Transverse colon (tissue), 4 donors: ENCODE results near the gene TESK2. TPM values are rescaled to one million over a fixed set of nuclear protein-coding genes. Genes with fewer than 3 reads are reported as not detected.

Source experiments
- DNase-seq: peaks from one replicate; pipeline ENCODE4 v3.0.0-alpha.2; 2019
- H3K27ac ChIP-seq, 4 donors: fragments of 200-600 bp; sonication (generic); 2 replicates each; pipeline ENCODE4 v1.5.1; 2016 to 2018; ENCODE audit warnings: inconsistent platforms in 4 of 4
- H3K27me3 ChIP-seq: fragments of 200-600 bp; sonication (generic); 2 replicates; pipeline ENCODE4 v1.5.1; 2017; ENCODE audit warnings: inconsistent platforms
- H3K36me3 ChIP-seq, 4 donors: fragments of 200-600 bp; sonication (generic); 2 replicates each; pipeline ENCODE4 v1.5.1; 2017 to 2019; ENCODE audit warnings: inconsistent platforms in 4 of 4
- H3K4me1 ChIP-seq, 4 donors: fragments of 200-600 bp; sonication (generic); 2 replicates each; pipeline ENCODE4 v1.5.1; 2017 to 2020; ENCODE audit warnings: inconsistent platforms in 4 of 4
- H3K4me3 ChIP-seq, 4 donors: fragments of 200-600 bp; sonication (generic); 1 replicate in 1 of 4; 2 replicates in 3 of 4; pipeline versions ENCODE4 v1.5.1 to v1.6.1; 2017 to 2019; ENCODE audit warnings: inconsistent platforms in 4 of 4
- H3K9me3 ChIP-seq, 2 donors: fragments of 200-600 bp; sonication (generic); 2 replicates each; pipeline ENCODE4 v1.5.1; 2017 to 2019; ENCODE audit warnings: inconsistent platforms in 2 of 2
- EP300 ChIP-seq: sonication (generic); formaldehyde crosslinking; IDR thresholded peaks from one replicate; pipeline ENCODE4 v1.6.1; 2017; ENCODE audit warnings: antibody characterized with exemption, low read depth
- POLR2A ChIP-seq: fragments of 450-650 bp; IDR thresholded peaks from one replicate; pipeline ENCODE4 v1.6.1; 2016; ENCODE audit warnings: antibody characterized with exemption, mild to moderate bottlenecking, moderate library complexity
- POLR2AphosphoS5 ChIP-seq, 3 donors: sonication (generic); formaldehyde crosslinking; IDR thresholded peaks; one replicate each; pipeline ENCODE4 v1.6.1; 2016; ENCODE audit warnings: antibody characterized with exemption in 3 of 3
- WGBS, 2 donors: methylation state at CpG; one replicate each; pipeline ENCODE4 v1.1.5; 2018; ENCODE audit warnings: low coverage in 1 of 2; 5-methylcytosine and 5-hydroxymethylcytosine counted together
- in situ Hi-C, 4 donors: fragments of 200-750 bp; cut with MboI; loops; one replicate each; pipeline versions ENCODE4 v1.15.0 to v1.15.1; 2017; ENCODE audit warnings: low sequenced_read_pairs in 3 of 4, low pct_ligation_motif_present in 1 of 4, low pct_unique_long_range_greater_than_20kb in 1 of 4
- intact Hi-C: fragments of 100-400 bp; cut with DNase I; formaldehyde crosslinking; loops from one replicate; pipeline ENCODE4 v1.15.1; 2023; ENCODE audit warnings: low total_unique reads
- total RNA-seq, 4 donors: library from RNA; depleted of rRNA; stranded (reverse); fragments of >200 nt; gene quantifications; one replicate each; pipeline ENCODE4 v1.1.0, GENCODE V29; 2016
- TF ChIP-seq, protein P1 (sequence below), 5 experiments: fragments of 200-600 bp in 3 of 5; fragments of 450-650 bp in 2 of 5; sonication (generic) in 3 of 5; IDR thresholded peaks; 1 replicate in 2 of 5; 2 replicates in 3 of 5; pipeline ENCODE4 v1.5.1; 2016 to 2017; ENCODE audit warnings: antibody characterized with exemption in 5 of 5, inconsistent platforms in 3 of 5, mild to moderate bottlenecking in 2 of 5, moderate library complexity in 1 of 5

The TESK2 gene
- total RNA-seq, 4 donors from 2014 or later: 5.2 to 32.2 (median 14.5) TPM

DNA sequence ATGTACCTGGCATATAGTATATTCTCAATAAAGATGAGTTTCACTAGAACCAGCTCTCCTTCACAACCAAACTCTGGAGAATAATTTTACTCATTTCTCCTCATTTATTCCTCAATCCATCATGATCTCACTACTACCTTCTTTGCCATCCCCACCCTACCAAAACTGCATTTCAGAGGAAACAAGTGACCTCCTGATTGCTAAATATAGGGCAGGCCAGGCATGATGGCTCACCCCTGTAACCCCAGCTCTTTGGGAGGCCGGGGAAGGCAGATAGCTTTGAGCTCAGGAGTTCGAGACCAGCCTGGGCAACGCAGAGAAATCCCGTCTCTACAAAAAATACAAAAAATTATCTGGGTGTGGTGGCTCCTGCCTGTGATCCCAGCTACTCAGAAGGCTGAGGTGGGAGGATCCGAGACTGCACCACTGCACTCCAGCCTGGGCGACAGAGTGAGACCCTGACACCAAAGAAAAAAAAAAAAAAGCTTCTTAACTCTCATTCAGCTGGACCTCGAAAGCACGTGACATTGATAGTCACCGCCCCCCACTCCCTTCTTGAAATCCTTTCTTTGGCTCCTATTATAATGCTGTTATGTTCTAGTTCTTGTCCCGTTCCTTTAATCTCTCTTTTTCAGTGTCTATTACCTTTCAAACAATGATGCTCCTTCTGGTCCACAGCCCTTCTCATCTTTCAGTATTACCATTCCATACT, 2.1 kb downstream of the TESK2 start:
- in situ Hi-C loops: loop anchor here in 1 of 4 donors (25.0 kb wide), 1 partner anchor 652 kb away; the partner anchor contains the start of gene PTCH2
- no peak overlapping the region for H3K4me3 ChIP-seq
- TF ChIP-seq POLR2AphosphoS5 (IDR thresholded peaks at IDR 0.05) (no peak), POLR2A (no peak), EP300 (no peak)
- TF ChIP-seq, protein P1, sequence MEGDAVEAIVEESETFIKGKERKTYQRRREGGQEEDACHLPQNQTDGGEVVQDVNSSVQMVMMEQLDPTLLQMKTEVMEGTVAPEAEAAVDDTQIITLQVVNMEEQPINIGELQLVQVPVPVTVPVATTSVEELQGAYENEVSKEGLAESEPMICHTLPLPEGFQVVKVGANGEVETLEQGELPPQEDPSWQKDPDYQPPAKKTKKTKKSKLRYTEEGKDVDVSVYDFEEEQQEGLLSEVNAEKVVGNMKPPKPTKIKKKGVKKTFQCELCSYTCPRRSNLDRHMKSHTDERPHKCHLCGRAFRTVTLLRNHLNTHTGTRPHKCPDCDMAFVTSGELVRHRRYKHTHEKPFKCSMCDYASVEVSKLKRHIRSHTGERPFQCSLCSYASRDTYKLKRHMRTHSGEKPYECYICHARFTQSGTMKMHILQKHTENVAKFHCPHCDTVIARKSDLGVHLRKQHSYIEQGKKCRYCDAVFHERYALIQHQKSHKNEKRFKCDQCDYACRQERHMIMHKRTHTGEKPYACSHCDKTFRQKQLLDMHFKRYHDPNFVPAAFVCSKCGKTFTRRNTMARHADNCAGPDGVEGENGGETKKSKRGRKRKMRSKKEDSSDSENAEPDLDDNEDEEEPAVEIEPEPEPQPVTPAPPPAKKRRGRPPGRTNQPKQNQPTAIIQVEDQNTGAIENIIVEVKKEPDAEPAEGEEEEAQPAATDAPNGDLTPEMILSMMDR (IDR thresholded peaks at IDR 0.05): no peak
- intact Hi-C loops: no loop called here
- H3K27me3 ChIP-seq: no peaks in the 10 kb centered on the region
- 71 to 92% methylated on average over 9 to 10 of the region's 10 CpGs for WGBS, 2 donors
- H3K27ac ChIP-seq: no peak overlapping the region
- no peaks in the 10 kb centered on the region for H3K36me3 ChIP-seq
- DNase-seq: no peak
- peaks cover 0 to 16% (median 3%) of the 10 kb centered on the region in 4 donors for H3K4me1 ChIP-seq
- no peaks in the 10 kb centered on the region for H3K9me3 ChIP-seq

DNA sequence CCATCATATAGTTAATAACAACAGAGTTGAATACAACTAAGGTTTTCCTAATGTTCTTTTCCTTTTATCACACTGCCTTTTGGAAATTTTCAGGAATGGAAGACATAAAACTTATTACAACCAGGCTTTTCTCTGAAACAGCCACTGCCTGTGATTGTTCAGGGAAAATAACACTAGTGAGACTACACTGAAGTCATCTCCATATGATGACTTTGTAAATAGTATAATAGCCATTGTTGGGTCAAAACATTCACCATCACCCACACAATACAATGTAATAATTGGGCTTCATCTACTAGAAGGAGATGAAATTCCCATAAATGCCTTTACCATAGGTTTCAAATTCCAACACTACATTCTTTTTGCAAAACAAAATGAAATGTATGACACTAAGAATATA, 5.0 kb downstream of the TESK2 start:
- no peaks in the 10 kb centered on the region for H3K36me3 ChIP-seq
- H3K27me3 ChIP-seq: no peaks in the 10 kb centered on the region
- intact Hi-C loops: no loop called here
- in situ Hi-C loops: loop anchor here in 1 of 4 donors (25.0 kb wide), 1 partner anchor 649 kb away; the partner anchor contains the start of gene PTCH2
- H3K27ac ChIP-seq: no peak overlapping the region
- no peak for TF ChIP-seq EP300
- DNase-seq: no peak
- no peaks in the 10 kb centered on the region for H3K9me3 ChIP-seq
- peaks cover 0 to 11% (median 0%) of the 10 kb centered on the region in 4 donors for H3K4me1 ChIP-seq
- H3K4me3 ChIP-seq: no peak overlapping the region

DNA sequence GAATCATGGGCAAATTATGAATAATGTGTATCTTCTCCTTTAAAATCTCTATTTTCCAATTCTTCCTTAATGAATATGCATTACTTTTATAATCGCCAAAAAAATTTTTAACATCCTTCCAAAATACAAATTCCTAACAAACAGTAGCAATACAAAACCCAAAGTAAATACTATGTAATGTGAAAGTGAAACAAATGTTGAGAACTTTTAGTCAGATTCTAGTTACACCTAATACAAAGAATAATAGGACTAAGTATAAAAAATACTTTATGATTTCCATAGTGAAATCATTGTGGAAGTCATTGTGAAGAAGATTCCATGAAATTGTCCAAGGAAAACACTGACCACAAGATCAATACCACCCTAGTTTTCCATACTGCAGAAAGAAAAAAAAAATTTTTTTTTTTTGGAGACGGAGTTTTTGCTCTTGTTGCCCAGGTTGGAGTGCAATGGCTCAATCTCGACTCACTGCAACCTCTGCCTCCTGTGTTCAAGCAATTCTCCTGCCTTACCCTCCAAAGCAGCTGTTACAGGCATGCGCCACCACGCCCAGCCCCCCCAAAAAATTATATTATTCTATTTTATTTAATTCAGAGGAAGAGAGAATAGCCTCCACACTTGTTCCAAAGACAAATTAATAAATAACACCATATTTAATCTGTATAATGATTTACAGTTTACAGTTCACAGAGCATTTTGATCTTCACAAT, 11.8 kb downstream of the TESK2 start:
- Histone ChIP-seq H3K4me3 (no peak overlapping the region), H3K36me3 (no peaks in the 10 kb centered on the region), H3K27ac (no peak overlapping the region), H3K4me1 (peaks cover 0 to 4% (median 0%) of the 10 kb centered on the region in 4 donors), H3K27me3 (no peaks in the 10 kb centered on the region), H3K9me3 (no peaks in the 10 kb centered on the region)
- intact Hi-C loops (no loop called here), in situ Hi-C loops (loop anchor here in 1 of 4 donors (25.0 kb wide), 1 partner anchor 642 kb away; the partner anchor contains the start of gene PTCH2)
- TF ChIP-seq POLR2AphosphoS5 (IDR thresholded peaks at IDR 0.05): no peak
- TF ChIP-seq POLR2A: no peak
- TF ChIP-seq, protein P1 (IDR thresholded peaks at IDR 0.05): no peak
- no peak for TF ChIP-seq EP300
- no peak for DNase-seq
- 77 to 78% methylated on average over 5 of the region's 5 CpGs for WGBS, 2 donors

DNA sequence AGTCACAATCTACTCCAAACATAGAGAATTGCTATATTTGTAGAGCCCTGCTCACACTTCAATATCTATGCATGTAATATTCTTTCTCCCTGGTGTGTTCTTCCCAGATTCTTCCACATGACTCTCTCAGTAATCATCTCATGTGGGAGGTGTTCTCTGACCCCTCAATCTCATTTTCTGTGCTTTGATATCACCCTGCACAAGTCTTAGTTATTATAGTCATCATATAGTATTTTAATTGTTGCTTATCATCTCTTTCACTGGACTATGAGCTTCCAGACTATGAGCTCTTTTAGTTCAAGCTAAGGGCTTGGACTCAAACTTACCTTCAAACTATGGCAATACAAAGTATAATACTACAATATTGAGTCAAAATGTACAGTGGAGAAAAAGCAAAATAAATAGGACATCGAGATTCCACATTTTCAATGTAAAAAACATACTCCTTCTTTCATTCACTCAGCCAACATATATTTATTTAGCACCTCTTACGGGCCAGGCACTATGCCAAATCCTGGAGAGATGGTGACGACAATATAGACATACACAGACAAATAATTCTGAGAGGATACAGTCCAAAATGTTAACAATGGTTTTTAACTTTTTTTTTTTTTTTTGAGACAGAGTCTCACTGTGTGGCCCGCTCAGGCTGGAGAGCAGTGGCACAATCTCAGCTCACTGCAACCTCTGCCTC, 12.7 kb downstream of the TESK2 start:
- no peaks in the 10 kb centered on the region for H3K36me3 ChIP-seq
- 47 to 55% methylated on average over 4 of the region's 4 CpGs for WGBS, 2 donors
- peaks cover 0 to 4% (median 0%) of the 10 kb centered on the region in 4 donors for H3K4me1 ChIP-seq
- no peak overlapping the region for H3K4me3 ChIP-seq
- in situ Hi-C loops: loop anchor here in 1 of 4 donors (25.0 kb wide), 1 partner anchor 641 kb away; the partner anchor contains the start of gene PTCH2
- H3K27me3 ChIP-seq: no peaks in the 10 kb centered on the region
- no peak for DNase-seq
- intact Hi-C loops: no loop called here
- TF ChIP-seq EP300 (no peak), POLR2A (no peak), POLR2AphosphoS5 (IDR thresholded peaks at IDR 0.05) (no peak)
- TF ChIP-seq, protein P1 (IDR thresholded peaks at IDR 0.05): no peak
- no peak overlapping the region for H3K27ac ChIP-seq
- H3K9me3 ChIP-seq: no peaks in the 10 kb centered on the region
